Upper lobe of left lung (tissue), 4 donors: ENCODE data around the gene TRAPPC10.

ENCODE experiments used
- EP300 ChIP-seq, 4 donors: sonication (generic); formaldehyde crosslinking; IDR thresholded peaks; one replicate each; pipeline ENCODE4 v1.5.1; 2017; ENCODE audit warnings: antibody characterized with exemption in 4 of 4, control low read depth in 2 of 4
- POLR2A ChIP-seq, 4 donors: fragments of 450-650 bp; IDR thresholded peaks; one replicate each; pipeline ENCODE4 v1.5.1; 2016 to 2017; ENCODE audit warnings: antibody characterized with exemption in 4 of 4, mild to moderate bottlenecking in 2 of 4
- POLR2AphosphoS5 ChIP-seq, 2 donors: sonication (generic); formaldehyde crosslinking; IDR thresholded peaks; one replicate each; pipeline ENCODE4 v1.5.1; 2017; ENCODE audit warnings: antibody characterized with exemption in 2 of 2
- TF ChIP-seq, protein P1 (sequence below), 6 experiments: fragments of 450-650 bp in 4 of 6; fragments of 200-600 bp in 2 of 6; sonication (generic) in 2 of 6; IDR thresholded peaks; one replicate each; pipeline ENCODE4 v1.5.1; 2016 to 2019; ENCODE audit warnings: antibody characterized with exemption in 6 of 6

- TF ChIP-seq, protein P1, sequence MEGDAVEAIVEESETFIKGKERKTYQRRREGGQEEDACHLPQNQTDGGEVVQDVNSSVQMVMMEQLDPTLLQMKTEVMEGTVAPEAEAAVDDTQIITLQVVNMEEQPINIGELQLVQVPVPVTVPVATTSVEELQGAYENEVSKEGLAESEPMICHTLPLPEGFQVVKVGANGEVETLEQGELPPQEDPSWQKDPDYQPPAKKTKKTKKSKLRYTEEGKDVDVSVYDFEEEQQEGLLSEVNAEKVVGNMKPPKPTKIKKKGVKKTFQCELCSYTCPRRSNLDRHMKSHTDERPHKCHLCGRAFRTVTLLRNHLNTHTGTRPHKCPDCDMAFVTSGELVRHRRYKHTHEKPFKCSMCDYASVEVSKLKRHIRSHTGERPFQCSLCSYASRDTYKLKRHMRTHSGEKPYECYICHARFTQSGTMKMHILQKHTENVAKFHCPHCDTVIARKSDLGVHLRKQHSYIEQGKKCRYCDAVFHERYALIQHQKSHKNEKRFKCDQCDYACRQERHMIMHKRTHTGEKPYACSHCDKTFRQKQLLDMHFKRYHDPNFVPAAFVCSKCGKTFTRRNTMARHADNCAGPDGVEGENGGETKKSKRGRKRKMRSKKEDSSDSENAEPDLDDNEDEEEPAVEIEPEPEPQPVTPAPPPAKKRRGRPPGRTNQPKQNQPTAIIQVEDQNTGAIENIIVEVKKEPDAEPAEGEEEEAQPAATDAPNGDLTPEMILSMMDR (IDR thresholded peaks at IDR 0.05), result no peak
- TF ChIP-seq POLR2A (IDR thresholded peaks at IDR 0.05) (no peak), EP300 (IDR thresholded peaks at IDR 0.05) (no peak), POLR2AphosphoS5 (IDR thresholded peaks at IDR 0.05) (no peak)
Observed at GRCh38 chr21:44038063-44038462, 26.0 kb downstream of the TRAPPC10 start.
